Choroid plexus epithelial cell (primary cell): ENCODE results near the gene TRIM62.

ENCODE experiments used
- DNase-seq: peaks from one replicate; pipeline ENCODE4 v3.0.0-alpha.2; 2010; ENCODE audit warnings: low read depth
- H3K4me3 ChIP-seq: 2 replicates; pipeline ENCODE4 v1.5.1; 2011; ENCODE audit warnings: low read depth, mild to moderate bottlenecking, control low read depth, low read length, moderate library complexity
- CTCF ChIP-seq: conservative IDR thresholded peaks from 2 replicates; pipeline ENCODE4 v1.5.1; 2011; ENCODE audit warnings: low read depth, mild to moderate bottlenecking, control low read depth, inconsistent platforms, low read length, moderate library complexity

The TRIM62 gene

DNA sequence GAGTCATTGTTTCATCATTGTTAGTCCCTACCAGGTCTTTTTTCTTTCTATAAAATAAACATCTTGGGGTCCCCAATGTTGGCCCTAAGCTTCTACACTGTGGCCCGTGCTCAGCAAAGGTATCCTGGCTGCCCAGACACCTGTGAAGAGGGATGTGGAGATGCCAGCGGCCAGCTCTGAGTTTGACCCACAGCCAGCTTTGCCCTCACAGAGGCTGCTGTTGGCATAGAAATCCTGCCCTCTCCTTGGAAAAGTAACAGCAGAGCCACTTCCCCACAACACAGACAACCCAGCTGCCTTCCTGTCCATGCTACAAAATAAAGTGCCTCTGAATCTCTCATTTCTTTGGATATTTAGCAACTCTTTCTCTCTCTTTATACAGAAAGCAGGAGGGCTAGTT is 6.0 kb downstream of the TRIM62 start:
- H3K4me3 ChIP-seq = no peak overlapping the region
- DNase-seq = no peak
- TF ChIP-seq CTCF = no peak

- TF ChIP-seq CTCF = no peak
- no peak overlapping the region for H3K4me3 ChIP-seq
- no peak for DNase-seq
These were observed 8.8 kb downstream of the TRIM62 start for GRCh38 chr1:33173091-33173490.

- H3K4me3 ChIP-seq = no peak overlapping the region
- no peak for TF ChIP-seq CTCF
- DNase-seq = no peak
These were observed 9.6 kb downstream of the TRIM62 start for GRCh38 chr1:33171977-33172813.

DNA sequence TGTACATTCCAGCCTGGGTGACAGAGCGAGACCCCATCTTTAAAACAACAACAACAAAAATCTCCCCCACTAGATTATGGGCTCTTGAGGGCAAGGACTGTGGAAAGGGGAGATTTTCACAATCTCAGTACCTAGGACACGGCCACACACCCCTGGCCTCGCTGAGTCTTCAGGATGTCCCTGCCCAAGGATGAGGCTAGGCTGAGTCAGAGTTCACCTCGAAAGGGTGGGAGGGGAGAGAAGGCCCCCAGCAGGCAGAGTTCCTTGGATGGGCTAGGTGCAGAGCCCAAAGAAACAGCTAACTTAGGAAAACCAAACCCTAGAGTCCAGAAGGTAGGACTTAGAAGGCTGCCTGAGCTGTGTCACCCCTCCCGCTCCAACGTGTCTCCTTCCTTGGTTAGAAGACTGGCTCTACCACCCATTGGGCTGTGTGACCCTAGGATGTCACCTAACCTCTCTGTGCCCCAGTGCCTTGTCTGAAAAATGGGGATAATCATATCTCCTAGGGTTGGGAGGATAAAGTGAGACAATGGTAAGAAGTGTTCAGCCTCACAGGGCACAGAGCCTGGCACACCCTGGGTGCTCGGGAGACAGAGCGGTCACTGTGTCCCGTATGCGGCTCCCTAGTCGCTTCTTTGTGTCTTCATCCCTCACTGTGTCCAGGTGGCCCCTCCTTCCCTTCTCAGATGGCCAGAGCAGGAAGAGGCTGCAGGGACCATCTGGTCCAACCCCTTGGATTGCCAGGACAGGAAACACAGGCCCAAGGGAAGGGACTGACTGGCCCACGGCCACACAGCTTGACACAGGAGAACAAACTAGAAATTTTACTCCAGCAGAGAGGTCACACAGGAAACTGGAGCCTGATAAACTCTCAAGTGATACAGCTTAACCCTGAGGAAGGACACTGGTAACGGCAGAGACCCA is 11.2 kb downstream of the TRIM62 start:
- TF ChIP-seq CTCF = no peak
- H3K4me3 ChIP-seq = no peak overlapping the region
- no peak for DNase-seq

- no peak overlapping the region for H3K4me3 ChIP-seq
- DNase-seq = peak; percentile 67
- no peak for TF ChIP-seq CTCF
These were observed 12.4 kb downstream of the TRIM62 start for GRCh38 chr1:33169290-33170055.

DNA sequence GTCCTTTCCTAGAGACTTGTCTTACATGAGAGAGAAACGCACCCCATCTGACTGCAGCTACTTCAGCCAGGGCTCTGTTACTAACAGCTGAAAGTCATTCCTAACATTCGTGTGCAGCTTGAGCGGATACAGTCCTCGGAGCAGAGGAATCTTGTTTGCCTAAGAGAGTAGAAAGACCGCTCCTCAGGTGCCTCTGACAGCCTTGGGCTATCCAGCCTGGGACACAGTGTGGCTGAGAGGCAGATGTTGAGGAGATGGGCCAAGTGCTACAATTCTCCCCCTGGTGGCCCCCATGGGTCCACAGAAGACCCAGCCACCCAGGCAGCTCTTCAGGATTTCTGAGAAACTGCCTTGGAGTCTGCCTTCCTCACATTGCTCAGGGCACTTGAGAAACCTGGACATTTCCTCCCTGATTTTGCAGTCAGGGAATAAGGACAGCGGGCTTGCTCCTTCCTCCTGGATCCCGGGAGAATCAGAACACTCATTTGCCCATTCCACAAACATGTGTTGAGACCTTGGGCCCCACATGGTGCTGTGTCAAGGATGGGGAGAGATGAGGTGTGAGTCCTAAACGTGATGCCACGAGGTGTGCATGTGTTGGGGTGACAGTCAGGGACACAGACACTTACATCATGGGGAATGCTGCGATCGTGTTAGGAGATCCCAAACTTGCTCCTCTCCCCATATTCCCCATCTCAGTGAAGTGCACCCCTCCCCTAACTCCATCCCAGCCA is 13.1 kb downstream of the TRIM62 start:
- TF ChIP-seq CTCF = peak; percentile 49
- no peak overlapping the region for H3K4me3 ChIP-seq
- DNase-seq = peak; percentile 50
